ENCODE data around the gene SLC8A1.

The SLC8A1 gene

DNA sequence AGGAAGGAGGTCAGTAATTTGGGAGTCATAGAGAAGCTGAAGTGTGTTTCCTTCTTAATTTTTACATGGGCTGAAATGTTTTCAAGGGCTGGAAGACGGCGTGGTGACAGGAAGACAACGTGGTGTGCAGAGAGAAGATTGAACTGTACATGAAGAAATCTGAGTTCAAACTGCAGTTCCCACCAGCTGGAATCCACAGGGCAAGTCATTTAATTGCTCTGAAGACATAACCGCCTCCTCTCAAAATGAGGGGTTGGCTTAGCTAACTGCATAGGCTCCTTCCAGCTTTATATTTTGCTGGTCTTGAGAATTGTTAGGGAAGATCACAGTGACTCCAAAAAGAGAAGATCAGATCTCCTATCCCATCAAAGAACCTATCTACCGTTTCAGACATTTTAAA is 103.9 kb downstream of the SLC8A1 start:
- no peaks in the 10 kb centered on the region for H3K36me3 ChIP-seq
- H3K27me3 ChIP-seq = no peaks in the 10 kb centered on the region
- no peak overlapping the region for H3K4me3 ChIP-seq (ENCODE audit: low read depth in 1 of 2, low read length in 1 of 2)
- TF ChIP-seq, protein P1, sequence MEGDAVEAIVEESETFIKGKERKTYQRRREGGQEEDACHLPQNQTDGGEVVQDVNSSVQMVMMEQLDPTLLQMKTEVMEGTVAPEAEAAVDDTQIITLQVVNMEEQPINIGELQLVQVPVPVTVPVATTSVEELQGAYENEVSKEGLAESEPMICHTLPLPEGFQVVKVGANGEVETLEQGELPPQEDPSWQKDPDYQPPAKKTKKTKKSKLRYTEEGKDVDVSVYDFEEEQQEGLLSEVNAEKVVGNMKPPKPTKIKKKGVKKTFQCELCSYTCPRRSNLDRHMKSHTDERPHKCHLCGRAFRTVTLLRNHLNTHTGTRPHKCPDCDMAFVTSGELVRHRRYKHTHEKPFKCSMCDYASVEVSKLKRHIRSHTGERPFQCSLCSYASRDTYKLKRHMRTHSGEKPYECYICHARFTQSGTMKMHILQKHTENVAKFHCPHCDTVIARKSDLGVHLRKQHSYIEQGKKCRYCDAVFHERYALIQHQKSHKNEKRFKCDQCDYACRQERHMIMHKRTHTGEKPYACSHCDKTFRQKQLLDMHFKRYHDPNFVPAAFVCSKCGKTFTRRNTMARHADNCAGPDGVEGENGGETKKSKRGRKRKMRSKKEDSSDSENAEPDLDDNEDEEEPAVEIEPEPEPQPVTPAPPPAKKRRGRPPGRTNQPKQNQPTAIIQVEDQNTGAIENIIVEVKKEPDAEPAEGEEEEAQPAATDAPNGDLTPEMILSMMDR (IDR thresholded peaks at IDR 0.05) = no peak
- H3K4me1 ChIP-seq (ENCODE audit: control insufficient read depth in 1 of 2, insufficient read depth in 1 of 2, low read depth in 1 of 2, low read length in 1 of 2) = no peaks in the 10 kb centered on the region
- no peaks in the 10 kb centered on the region for H3K9me3 ChIP-seq
- no peak overlapping the region for H3K27ac ChIP-seq

GRCh38 chr2:40346535-40347354 is 105.1 kb downstream of the SLC8A1 start:
- TF ChIP-seq, protein P1 (IDR thresholded peaks at IDR 0.05) = no peak

GRCh38 chr2:40344364-40344763 is 107.5 kb downstream of the SLC8A1 start:
- Histone ChIP-seq H3K9me3 (no peaks in the 10 kb centered on the region), H3K4me3 (ENCODE audit: low read depth in 1 of 2, low read length in 1 of 2) (no peak overlapping the region), H3K36me3 (no peaks in the 10 kb centered on the region), H3K27ac (no peak overlapping the region), H3K27me3 (no peaks in the 10 kb centered on the region), H3K4me1 (ENCODE audit: control insufficient read depth in 1 of 2, insufficient read depth in 1 of 2, low read depth in 1 of 2, low read length in 1 of 2) (no peaks in the 10 kb centered on the region)
- TF ChIP-seq, protein P1 (IDR thresholded peaks at IDR 0.05) = no peak

More at GRCh38 chr2:40346535-40347354, 105.1 kb downstream of the SLC8A1 start:
- Histone ChIP-seq H3K36me3 (no peaks in the 10 kb centered on the region), H3K4me3 (ENCODE audit: low read depth in 1 of 2, low read length in 1 of 2) (no peak overlapping the region), H3K27ac (no peak overlapping the region), H3K4me1 (ENCODE audit: control insufficient read depth in 1 of 2, insufficient read depth in 1 of 2, low read depth in 1 of 2, low read length in 1 of 2) (no peaks in the 10 kb centered on the region), H3K27me3 (no peaks in the 10 kb centered on the region), H3K9me3 (no peaks in the 10 kb centered on the region)

GRCh38 chr2:40343902-40344301 is 108.0 kb downstream of the SLC8A1 start:
- Histone ChIP-seq H3K27ac (no peak overlapping the region), H3K36me3 (no peaks in the 10 kb centered on the region), H3K27me3 (no peaks in the 10 kb centered on the region), H3K4me1 (ENCODE audit: control insufficient read depth in 1 of 2, insufficient read depth in 1 of 2, low read depth in 1 of 2, low read length in 1 of 2) (no peaks in the 10 kb centered on the region), H3K9me3 (no peaks in the 10 kb centered on the region), H3K4me3 (ENCODE audit: low read depth in 1 of 2, low read length in 1 of 2) (no peak overlapping the region)
- TF ChIP-seq, protein P1 (IDR thresholded peaks at IDR 0.05) = no peak

DNA sequence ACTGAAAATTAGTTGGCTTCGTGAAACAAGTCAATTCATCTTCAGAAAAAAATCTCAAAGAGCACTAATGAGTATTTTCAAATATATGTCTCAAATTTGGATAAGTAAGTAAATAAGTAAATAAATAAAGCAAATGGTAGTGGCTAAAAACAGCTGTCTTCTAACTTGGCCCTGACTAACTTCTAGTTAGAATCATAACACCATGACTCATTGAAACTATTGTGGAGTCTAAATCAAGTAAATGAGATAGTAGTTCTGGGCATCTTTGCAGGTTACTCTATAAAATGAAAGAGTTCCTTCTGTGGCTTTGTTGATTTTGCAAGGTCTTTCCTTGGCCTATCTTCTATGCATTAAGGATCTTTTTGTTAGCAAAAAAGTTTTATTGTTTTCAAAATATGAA is 110.7 kb downstream of the SLC8A1 start:
- no peaks in the 10 kb centered on the region for H3K36me3 ChIP-seq
- H3K9me3 ChIP-seq = no peaks in the 10 kb centered on the region
- TF ChIP-seq, protein P1 (IDR thresholded peaks at IDR 0.05) = no peak
- no peaks in the 10 kb centered on the region for H3K4me1 ChIP-seq (ENCODE audit: control insufficient read depth in 1 of 2, insufficient read depth in 1 of 2, low read depth in 1 of 2, low read length in 1 of 2)
- no peak overlapping the region for H3K27ac ChIP-seq
- H3K4me3 ChIP-seq (ENCODE audit: low read depth in 1 of 2, low read length in 1 of 2) = no peak overlapping the region
- no peaks in the 10 kb centered on the region for H3K27me3 ChIP-seq
